ENCODE results near the gene UGGT1.

DNA sequence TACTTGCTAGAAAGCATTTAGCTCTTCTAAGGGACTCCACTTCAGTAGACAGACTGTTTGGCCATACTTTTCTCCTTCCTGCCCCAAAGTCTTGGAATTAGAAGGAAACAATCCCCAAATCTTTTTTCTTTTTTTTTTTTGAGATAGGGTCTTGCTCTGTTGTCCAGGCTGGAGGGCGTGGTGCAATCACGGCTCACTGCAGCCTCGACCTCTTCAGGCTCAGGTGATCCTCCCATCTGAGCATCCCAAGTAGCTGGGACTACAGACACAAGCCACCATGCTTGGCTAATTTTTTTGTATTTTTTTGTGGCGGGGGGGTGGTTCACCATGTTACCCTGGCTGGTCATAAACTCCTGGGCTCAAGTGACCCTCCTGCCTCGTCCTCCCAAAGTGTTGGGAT, 6.2 kb upstream of the UGGT1 start:
- TF ChIP-seq, protein P1, sequence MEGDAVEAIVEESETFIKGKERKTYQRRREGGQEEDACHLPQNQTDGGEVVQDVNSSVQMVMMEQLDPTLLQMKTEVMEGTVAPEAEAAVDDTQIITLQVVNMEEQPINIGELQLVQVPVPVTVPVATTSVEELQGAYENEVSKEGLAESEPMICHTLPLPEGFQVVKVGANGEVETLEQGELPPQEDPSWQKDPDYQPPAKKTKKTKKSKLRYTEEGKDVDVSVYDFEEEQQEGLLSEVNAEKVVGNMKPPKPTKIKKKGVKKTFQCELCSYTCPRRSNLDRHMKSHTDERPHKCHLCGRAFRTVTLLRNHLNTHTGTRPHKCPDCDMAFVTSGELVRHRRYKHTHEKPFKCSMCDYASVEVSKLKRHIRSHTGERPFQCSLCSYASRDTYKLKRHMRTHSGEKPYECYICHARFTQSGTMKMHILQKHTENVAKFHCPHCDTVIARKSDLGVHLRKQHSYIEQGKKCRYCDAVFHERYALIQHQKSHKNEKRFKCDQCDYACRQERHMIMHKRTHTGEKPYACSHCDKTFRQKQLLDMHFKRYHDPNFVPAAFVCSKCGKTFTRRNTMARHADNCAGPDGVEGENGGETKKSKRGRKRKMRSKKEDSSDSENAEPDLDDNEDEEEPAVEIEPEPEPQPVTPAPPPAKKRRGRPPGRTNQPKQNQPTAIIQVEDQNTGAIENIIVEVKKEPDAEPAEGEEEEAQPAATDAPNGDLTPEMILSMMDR (IDR thresholded peaks at IDR 0.05) = no peak
- TF ChIP-seq POLR2A (IDR thresholded peaks at IDR 0.05) = no peak

All from lower leg skin (tissue), 3 donors.